Ramos (cell line): ENCODE results near the gene TBPL1.
"Not testable (repeated sequence)": the region's sequence is repeated elsewhere in the genome, so short reads cannot be mapped to it uniquely, and the experiment has no call there.

Source experiments
- in situ Hi-C: fragments of 300-500 bp; cut with MboI; formaldehyde crosslinking; loops from one replicate; pipeline ENCODE4 v1.14.3; 2022; ENCODE audit warnings: low sequenced_read_pairs; ENCODE audit not compliant: unreplicated experiment

TBPL1 gene

DNA sequence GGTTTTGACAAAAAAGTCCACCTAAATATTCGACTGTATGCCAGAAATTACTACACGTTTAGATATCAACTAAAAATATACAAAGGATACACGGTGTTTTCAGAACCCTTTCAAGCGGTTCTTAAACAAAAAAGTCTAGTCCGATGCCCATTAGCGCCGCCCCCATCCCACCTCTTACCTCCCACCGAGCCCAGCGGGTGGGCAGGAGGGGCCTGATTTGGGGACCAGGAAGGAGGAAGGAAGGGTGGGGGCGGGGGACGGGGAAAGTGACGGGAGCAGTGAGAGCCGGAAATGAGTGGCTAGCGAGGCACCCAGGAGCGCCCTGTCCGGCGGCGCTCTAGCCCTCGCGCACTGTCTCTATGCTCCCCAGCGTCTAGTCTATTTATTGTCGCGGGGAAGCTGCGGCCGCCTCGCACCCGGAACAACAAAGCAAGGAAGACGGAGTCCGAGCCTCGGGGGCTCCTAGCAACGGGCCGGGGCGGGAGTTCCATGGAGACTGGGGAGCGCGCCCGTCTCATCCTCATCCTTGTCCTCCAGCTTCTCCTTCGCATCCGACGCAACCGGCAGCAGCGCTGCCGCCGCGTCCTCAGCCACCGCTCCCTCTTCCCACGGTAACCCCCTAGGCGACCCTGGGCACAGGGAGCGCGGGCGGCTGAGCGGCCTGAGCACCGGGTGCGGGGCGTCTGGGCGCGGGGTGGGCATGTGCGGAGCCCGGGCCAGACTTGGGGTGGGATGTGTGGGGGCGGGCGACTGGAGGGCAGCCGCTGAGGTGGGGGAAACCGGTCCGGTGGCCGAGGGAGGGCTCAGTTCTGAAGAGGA lies at the start of gene TBPL1:
TBPL1 (plus strand) TSS at position 410 of the 819 bp plus-strand sequence. CDS start 26,902 bp downstream, outside the sequence.
- in situ Hi-C loops, result no loop called here

DNA sequence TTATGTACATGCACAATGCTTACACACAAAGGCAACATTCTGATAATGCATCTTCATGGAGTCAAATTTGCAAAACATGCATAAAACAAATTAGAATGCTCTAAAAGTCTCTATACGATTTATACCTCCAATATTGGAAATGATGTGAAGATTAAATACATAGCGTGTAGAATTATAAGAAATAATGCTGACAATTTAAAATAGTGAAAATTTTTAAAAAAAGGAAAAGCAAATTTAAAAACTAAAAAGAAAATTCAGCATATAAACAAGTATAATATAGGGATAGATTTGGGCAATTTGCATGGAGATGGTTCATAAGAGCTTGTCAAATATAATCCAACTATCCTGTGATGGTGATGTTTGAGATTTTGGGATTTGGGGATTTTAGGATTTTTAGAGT lies 49.2 kb upstream of the TBPL1 start:
- in situ Hi-C loops, result no loop called here

DNA sequence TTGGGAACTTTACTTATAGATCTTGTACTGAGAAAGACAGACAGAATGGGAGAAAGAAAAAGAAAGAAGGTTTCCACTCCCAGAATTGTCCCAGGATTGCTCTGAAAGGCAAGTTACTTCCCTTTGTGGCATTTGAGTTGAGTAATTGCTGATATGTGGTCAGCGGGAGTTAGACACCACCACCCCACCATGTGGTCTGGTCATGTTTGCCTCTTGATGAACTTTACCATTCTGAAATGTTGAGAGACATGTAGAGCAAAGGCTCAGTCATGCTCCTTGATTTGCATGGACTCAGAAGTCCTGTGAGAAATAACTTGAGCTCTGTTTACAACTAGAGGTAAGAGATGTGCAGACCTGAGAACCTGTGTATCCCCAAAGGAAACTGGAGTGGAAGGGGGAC lies 47.0 kb upstream of the TBPL1 start:
- in situ Hi-C loops, result no loop called here

DNA sequence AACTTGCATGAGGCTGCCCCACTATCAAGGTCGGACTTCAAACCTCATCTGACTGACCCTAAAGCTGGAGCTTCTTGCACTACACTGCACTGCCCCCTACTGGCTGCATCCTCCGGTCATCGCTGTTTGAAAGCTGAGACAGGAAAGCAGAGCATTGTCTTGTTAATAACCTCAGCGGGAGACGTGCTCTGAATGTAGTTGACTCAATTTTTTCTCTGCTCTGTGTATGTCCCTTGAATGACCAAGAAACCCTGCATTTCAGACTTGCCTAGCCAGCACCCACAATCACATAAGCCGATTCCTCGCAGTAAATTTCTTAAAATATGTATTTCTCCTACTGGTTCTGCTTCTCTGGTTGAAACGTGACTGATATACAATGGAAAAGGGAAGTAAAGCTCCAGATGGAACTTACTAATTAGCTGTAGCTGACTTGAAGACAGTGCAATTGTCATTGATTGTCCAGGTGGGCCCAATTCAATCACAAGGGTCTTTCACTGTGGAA lies 36.3 kb upstream of the TBPL1 start:
- in situ Hi-C loops, result no loop called here

DNA sequence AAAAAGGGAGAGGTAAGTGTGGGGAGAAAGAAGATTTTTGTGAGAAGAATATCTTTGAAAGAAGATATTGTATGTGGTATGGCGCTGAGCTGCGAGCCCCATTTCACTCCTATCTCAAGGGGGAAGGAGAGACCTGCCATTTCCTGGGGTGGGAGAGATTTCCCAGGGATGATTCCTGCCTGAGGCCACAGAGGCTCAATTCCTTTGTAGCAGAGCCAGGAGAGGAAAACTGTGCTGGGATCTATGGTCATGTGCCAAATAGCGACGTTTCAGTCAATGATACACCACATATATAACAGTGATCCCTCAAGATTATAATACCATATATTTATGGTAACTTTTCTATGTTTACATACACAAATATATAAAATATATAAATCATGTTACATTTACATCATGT lies 35.2 kb upstream of the TBPL1 start:
- in situ Hi-C loops, result no loop called here

DNA sequence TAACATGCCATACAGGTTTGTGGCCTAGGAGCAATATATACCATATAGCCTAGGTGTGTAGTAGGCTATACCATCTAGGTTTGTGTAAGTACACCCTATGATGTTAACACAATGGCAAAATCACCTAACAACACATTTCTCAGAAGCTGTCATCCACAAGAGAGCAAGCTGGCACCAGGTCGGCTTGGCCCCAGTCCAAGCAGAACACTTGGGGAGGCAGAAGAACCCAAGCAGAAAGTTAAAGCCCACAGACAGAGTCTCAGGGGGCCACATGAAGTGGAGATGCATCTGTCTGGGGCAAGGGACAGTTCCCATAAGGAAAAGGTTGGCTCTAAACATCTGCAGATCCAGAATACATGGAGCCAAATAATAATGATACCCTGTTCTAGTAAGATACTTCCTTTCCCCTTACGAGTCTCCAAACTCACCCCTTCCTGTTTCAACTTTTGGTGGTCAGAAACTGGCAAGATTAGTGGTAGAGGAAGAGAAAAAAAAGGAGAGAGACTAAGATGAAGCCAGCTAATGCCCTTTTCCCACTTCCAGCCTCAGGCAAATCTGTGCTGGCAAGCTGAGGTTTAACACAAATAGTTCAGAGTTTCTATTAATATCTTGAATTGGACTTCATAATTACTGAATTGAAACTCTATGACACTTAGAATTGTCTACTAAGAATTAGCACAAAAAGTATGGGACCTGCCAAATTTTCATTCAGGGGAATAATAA lies 34.7 kb upstream of the TBPL1 start:
- in situ Hi-C loops, result no loop called here

DNA sequence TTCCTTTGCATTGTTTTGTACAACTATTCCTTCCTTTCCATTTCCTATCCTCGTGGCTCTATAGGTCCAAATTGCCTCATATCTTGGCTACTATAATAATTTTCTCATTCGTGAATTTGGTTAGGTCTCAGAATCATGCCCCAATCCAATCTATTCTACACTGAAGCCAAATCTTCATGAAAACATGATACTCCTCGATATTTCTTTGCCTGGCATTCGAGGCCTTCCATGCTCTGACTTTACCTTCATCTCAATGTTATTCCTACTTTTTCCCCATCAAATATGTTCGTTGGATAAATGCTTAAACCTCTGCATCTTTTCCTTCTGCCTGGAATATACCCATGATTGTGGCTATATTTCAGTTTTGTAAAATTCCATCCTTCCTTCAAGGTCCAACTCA lies 33.7 kb upstream of the TBPL1 start:
- in situ Hi-C loops, result no loop called here

DNA sequence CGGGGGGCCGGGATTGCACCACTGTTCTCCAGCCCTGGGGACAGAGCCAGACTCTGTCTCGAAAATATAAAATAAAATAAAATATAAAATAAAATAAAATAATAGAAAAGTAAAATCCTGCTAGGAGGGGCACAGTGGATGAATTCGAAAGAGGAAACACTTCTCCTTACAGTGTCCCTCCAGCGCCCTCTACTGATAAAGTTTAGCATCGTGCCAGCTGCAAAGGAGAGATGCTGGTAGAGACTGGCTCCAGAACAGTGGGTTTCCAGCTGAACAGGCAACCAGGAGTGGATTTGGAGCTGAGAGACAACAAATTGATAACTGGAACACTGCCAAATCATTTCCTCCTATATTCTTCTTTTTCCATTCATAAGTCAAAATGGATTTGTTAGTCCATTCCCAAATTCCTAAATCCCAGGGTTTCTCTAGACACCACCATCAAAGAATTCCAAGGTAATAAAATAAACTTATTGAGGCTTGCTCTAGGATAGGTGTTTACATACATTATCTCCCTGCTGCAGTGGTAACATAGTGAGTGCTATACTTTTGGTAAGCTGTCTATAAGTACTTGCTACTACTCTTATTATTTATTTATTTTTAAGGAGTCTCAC lies 31.7 kb upstream of the TBPL1 start:
- in situ Hi-C loops, result loop anchor here (10.0 kb wide), 1 partner anchor 173 kb away; no protein-coding TSS in a partner anchor

DNA sequence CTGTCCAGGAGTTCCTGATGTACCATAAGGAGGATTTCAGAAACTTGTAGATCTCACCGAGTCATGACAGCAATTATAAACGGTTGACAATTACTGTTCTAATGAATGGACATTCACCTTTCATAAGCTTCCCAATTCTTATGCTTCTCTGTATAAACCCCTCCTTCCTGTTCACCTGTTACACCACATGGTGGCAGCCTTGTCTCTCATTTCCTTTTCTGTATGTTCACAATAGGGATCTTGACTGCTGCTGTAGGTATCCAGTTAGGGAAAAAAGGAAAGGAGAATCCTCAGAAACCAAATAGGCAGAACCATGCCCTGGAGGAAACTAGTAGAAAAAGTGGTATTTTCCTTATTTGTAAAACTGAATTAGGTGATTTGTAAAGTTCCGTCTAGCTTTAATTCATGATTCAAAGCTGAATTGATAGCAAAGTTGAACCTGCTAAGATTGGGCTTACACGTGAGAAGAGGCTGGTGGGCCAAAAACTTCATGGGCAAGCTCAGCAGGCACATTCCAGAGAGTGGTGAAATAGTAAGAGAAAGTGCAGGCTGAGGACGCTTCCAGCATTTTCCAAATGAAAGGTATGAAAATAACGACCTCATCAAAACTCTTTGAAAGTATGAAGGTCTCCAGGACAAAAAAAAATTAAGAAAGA lies 29.0 kb upstream of the TBPL1 start:
- in situ Hi-C loops, result loop anchor here (10.0 kb wide), 1 partner anchor 171 kb away; no protein-coding TSS in a partner anchor

DNA sequence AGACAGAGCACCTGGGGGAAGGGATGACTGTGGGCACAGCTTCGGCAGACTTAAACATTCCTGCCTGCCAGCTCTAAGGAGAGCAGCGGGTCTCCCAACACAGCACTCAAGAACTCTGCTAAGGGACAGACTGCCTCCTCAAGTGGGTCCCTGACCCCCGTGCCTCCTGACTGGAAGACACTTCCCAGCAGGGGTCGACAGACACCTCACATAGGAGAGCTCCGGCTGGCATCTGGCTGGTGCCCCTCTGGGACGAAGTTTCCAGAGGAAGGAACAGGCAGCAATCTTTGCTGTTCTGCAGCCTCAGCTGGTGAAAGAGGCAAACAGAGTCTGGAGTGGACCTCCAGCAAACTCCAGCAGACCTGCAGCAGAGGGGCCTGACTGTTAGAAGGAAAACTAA lies 21.8 kb upstream of the TBPL1 start:
- in situ Hi-C loops, result not testable (repeated sequence)

DNA sequence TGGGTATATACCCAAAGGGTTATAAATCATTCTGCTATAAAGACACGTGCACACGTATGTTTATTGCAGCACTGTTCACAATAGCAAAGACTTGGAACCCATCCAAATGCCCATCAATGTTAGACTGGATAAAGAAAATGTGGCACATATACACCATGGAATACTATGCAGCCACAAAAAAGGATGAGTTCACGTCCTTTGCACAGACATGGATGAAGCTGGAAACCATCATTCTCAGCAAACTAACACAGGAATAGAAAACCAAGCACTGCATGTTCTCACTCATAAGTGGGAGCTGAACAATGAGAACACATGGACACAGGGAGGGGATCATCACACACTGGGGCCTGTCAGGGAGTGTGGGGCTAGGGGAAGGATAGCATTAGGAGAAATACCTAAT lies 16.7 kb upstream of the TBPL1 start:
- in situ Hi-C loops, result not testable (repeated sequence)

DNA sequence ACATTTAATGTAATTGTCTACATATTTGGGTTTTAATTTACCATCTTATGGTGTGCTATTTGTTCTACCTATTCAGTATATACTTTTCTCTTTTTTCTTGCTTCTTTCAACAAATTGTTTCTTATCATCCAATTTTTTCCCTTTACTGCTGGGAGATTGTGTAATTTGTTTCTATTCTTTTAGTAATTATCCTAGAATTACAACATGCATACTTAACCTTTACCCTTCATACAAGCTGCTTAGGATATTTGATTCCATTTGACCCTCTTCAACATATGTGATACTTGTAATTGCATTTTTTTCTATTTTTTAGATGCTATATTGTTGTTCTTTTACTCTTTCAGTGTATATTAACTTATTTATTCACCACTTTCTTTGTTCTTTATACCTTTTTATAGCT lies 15.1 kb upstream of the TBPL1 start:
- in situ Hi-C loops, result no loop called here

DNA sequence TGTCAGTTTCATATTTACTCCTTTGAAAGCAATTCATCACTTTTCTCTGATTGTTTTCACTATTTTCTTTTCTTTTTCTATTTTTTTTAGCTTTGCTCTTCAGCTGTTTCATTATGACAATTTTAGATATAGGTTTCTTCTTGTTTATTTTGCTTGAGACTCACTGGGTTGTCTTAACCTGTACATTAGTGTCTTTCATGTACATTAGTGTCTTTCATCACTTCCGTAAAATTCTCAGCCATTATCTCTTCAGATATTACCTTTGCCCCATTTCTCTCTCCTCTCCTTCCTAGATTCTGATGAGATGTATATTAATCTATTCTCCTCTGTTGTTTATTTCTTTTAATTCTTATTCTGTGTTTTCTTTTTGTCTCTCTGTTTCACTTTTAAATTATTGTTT lies 14.5 kb upstream of the TBPL1 start:
- in situ Hi-C loops, result no loop called here

DNA sequence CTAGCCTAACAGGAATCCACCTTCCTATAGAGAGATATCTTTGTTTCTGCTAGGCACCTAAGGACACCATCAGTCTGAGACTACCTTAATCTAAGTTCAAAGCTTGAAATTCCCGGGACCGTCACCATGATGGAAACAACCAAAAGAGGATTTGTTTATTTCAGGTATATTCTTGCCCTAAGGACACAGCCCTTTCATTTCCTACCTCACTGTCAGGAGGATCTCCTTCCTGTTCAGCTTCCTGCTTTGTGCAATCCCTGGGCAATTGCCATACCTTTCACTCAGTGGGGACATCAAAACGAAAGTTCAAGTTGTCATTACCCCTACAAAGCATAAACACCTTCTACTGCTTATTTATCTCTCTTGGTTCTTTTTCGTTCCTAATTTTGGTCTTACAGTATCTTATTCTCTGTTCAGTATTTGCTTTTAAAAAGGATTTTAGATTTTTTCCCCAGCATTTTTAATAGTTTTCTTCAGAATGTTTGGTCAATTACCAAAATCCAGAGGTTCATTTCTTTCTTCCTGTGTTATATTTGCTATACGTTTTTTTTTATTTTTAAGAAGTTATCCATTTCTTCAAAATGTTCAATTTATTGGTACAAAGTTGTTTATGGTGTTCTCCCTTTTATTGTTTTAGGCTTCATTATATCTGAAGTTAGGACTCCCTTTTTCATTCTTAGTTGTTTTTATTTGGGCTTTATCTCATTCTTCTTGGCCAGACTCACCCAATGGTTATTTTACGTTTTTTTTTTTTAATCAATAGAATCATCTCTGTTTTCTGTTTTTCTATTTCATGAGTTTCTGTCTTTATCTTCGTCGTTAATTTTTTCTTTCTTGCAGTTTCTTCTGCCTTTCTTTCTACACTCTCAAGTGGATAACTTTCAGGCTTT lies 13.0 kb upstream of the TBPL1 start:
- in situ Hi-C loops, result no loop called here

DNA sequence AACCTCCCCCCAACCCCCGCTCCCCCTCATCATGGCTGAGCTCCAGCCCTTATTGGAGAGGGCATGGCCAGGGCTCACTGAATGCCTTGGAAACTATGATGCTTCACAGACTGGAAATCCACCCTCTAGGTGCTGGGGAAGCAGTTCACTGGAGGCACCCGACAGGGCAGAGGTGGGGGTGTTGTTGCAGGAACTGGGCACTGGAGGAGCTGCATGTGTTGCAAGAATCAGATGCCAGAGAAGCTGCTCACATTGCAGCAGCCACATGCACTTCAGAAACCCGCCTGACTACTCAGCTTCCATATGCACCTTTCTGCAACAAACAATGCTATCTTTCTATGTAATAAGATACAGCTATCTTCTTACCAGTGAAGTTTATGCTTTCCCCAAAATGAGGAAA lies 7.9 kb upstream of the TBPL1 start:
- in situ Hi-C loops, result no loop called here

DNA sequence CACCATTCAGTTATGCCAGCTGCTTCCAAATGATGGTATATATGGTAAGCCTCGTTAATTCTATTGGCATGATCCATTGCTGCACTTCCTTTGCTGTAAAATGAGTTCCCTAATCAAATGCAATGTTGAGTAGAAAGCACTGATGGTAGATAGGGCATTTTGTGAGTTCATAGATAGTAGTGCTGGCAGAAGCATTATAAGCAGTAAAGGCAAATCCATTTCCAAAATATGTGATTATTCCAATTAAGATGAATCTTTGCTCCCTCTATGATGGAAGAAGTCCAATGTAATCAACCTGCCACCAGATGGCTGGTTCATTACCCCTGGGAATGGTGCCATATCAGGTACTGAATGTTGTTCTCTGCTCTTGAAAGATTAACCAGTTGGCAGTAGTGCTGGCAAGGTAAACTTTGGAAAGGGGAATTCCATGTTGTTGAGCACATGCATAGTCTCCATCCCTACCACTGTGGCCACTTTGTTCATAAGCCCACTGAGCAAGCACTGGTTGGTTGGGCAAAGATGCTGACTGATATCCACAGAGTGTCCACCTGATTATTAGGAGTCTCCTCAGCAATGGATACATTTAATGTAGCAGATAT lies 5.6 kb upstream of the TBPL1 start:
- in situ Hi-C loops, result no loop called here

DNA sequence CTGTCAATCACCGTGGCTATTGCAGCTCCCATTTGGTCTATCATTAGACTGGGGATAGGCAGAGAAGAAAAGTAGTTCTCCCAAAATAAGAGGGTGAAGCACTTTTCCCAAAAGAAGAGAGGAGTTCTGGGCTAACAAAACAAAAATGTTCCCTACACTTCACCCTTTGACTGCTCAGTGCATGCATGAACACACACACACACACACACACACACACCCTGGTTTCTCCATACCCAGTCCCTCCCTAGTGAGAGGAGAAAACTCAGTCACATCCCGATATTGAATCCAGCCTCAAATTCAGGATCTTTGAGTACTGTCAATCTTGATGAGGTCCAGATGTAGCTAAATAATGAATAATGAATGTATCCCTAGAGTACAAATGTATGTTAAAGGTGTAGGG lies 4.6 kb upstream of the TBPL1 start:
- in situ Hi-C loops, result no loop called here

DNA sequence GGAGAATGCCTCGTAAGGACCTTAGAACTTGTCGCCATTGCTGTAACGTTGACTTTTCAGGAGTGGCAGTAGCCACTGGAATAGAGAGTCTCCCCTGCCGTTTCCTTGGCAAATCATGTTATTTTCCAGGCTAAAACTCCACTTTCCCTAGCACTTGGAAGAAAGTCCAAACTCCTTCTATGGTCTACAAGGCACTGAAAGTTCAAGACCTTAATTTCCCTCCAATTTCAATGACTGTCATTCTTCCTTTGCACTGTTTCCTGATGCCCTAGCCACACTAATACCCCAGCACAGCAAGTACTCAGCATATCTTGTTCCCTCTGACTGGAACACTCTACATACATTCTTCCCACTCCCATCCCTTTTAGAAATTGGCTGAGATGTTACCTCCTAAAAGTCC lies 1.8 kb upstream of the TBPL1 start:
- in situ Hi-C loops, result no loop called here
